ENCODE measurements around the gene VHLL. TPM values are rescaled to one million over a fixed set of nuclear protein-coding genes. Genes with fewer than 3 reads are reported as not detected.
A peak's percentile ranks its signal among the peaks of the same experiment; 100 is the strongest.

The VHLL gene
- total RNA-seq, 1 experiment from 2014 or later, result not detected

- Histone ChIP-seq H3K4ac (ENCODE audit: low read depth, low read length) (no peak overlapping the region), H3K14ac (ENCODE audit: insufficient read depth, low read length) (no peak overlapping the region), H2AFZ (ENCODE audit: low read length) (no peak overlapping the region), H3K9ac (ENCODE audit: extremely low read depth, insufficient read length, low read length) (peak overlapping the region; percentile 64), H2BK120ac (ENCODE audit: low read depth, low read length, poor library complexity, severe bottlenecking) (no peak overlapping the region), H3K56ac (ENCODE audit: insufficient read length, low read depth, low read length) (no peak overlapping the region), H2BK20ac (ENCODE audit: low read depth, low read length, poor library complexity, severe bottlenecking) (no peak overlapping the region), H3T11ph (ENCODE audit: low read length) (no peak overlapping the region), H3K4me2 (ENCODE audit: insufficient read depth, insufficient read length, low read length) (peak overlapping the region; percentile 48), H3K79me1 (ENCODE audit: insufficient read depth, low read depth, low read length, poor library complexity, severe bottlenecking) (no peaks in the 10 kb centered on the region), H3K27me3 (ENCODE audit: insufficient read depth, low read length) (no peaks in the 10 kb centered on the region; the same call in 1 of the 2 replicates), H3K27ac (ENCODE audit: insufficient read length, low read depth, low read length) (no peak overlapping the region), H4K5ac (ENCODE audit: insufficient read length, low read depth, low read length) (no peak overlapping the region), H3K18ac (ENCODE audit: insufficient read length, low read depth, low read length) (no peak overlapping the region), H3K23ac (ENCODE audit: insufficient read length, low read depth, low read length) (no peak overlapping the region), H2BK12ac (ENCODE audit: insufficient read length, low read depth, low read length) (no peak overlapping the region), H2BK5ac (ENCODE audit: insufficient read length, low read length) (no peak overlapping the region), H3K4me1 (ENCODE audit: insufficient read depth, low read length) (no peaks in the 10 kb centered on the region; the same call in 1 of the 2 replicates), H4K91ac (ENCODE audit: insufficient read length, low read depth, low read length) (no peak overlapping the region), H3K79me2 (ENCODE audit: insufficient read depth, low read length) (no peaks in the 10 kb centered on the region), H2AK5ac (ENCODE audit: insufficient read length, low read length) (no peak overlapping the region), H2BK15ac (ENCODE audit: low read depth, low read length) (no peak overlapping the region), H4K20me1 (ENCODE audit: control insufficient read depth, insufficient read depth, insufficient read length) (no peaks in the 10 kb centered on the region), H3K9me3 (ENCODE audit: control insufficient read depth, low read depth, low read length) (no peaks in the 10 kb centered on the region), H4K8ac (replicated peaks; ENCODE audit: insufficient read length, low read depth, low read length) (no peak overlapping the region), H3K23me2 (ENCODE audit: insufficient read length, low read depth, low read length, poor library complexity, severe bottlenecking) (peaks cover 8% of the 10 kb centered on the region)
- H3K27me3 Mint-ChIP-seq (ENCODE audit: low read depth), result no peaks in the 10 kb centered on the region
- peaks cover 10 to 18% of the 10 kb centered on the region in 2 experiments for H3K4me1 Mint-ChIP-seq
- peak; percentile 97 for DNase-seq
- H3K4me3 Mint-ChIP-seq, result peak overlapping the region; percentile 82 to 89
- no CpG with 5 or more reads among the region's 37 CpGs for WGBS (ENCODE audit: extremely low coverage, insufficient read length, low lambda C conversion rate)
- TF ChIP-seq CTCF (conservative IDR thresholded peaks at IDR 0.05), result no peak
- H3K27ac Mint-ChIP-seq, result peak overlapping the region; percentile 48 to 96 (median 95)
- no peaks in the 10 kb centered on the region for H3K9me3 Mint-ChIP-seq
- peaks cover 4 to 15% (median 8%) of the 10 kb centered on the region in 3 experiments; a peak in 5 of 7 replicates for H3K36me3 Mint-ChIP-seq (ENCODE audit: insufficient read depth in 1 of 3, low read depth in 3 of 3)
These were observed 7.7 kb downstream of the VHLL start for GRCh38 chr1:156291226-156292061.
